Heart right ventricle (tissue), 16 donors: Measurements from ENCODE around the gene NAA10. TPM values are rescaled to one million over a fixed set of nuclear protein-coding genes. Genes with fewer than 3 reads are reported as not detected.

ENCODE experiments used
- ATAC-seq, 8 donors: fragments of 200-7000 bp; cut with Tn5 transposase; one replicate each; pipeline ENCODE4 v1.9.1; 2020; ENCODE audit warnings: mild to moderate bottlenecking in 8 of 8, moderate library complexity in 8 of 8, moderate number of reproducible peaks in 1 of 8
- DNase-seq, 2 donors: peaks; one replicate each; pipeline ENCODE4 v3.0.0-alpha.2; 2020
- H3K27ac ChIP-seq, 10 donors: fragments of 200-600 bp; sonication (generic) in 2 of 10; one replicate each; pipeline versions ENCODE4 v1.5.0 to v1.8.0; 2020 to 2022; ENCODE audit warnings: mild to moderate bottlenecking in 3 of 10
- H3K27me3 ChIP-seq, 7 donors: fragments of 200-600 bp; one replicate each; pipeline ENCODE4 v1.8.0; 2021 to 2022; ENCODE audit warnings: mild to moderate bottlenecking in 2 of 7
- H3K36me3 ChIP-seq, 9 donors: fragments of 200-600 bp; sonication (generic) in 1 of 9; one replicate each; pipeline versions ENCODE4 v1.5.0 to v1.8.0; 2020 to 2022; ENCODE audit warnings: mild to moderate bottlenecking in 2 of 9
- H3K4me1 ChIP-seq, 9 donors: fragments of 200-600 bp; sonication (generic) in 1 of 9; one replicate each; pipeline versions ENCODE4 v1.5.0 to v1.8.0; 2020 to 2022; ENCODE audit warnings: mild to moderate bottlenecking in 4 of 9
- H3K4me3 ChIP-seq, 10 donors: fragments of 200-600 bp; sonication (generic) in 2 of 10; one replicate each; pipeline versions ENCODE4 v1.5.0 to v1.8.0; 2020 to 2022; ENCODE audit warnings: mild to moderate bottlenecking in 7 of 10, moderate library complexity in 2 of 10
- H3K9me3 ChIP-seq, 11 donors: fragments of 200-600 bp in 10 of 11; sonication (generic) in 2 of 11; one replicate each; pipeline versions ENCODE4 v1.5.0 to v1.8.0; 2013 to 2022; ENCODE audit warnings: mild to moderate bottlenecking in 2 of 11, control low read depth in 1 of 11, moderate library complexity in 1 of 11
- CTCF ChIP-seq, 9 donors: fragments of 200-600 bp; sonication (generic) in 2 of 9; IDR thresholded peaks; one replicate each; pipeline versions ENCODE4 v1.5.0 to v1.8.0; 2021 to 2022; ENCODE audit warnings: antibody characterized with exemption in 9 of 9, mild to moderate bottlenecking in 5 of 9, moderate library complexity in 1 of 9
- WGBS, 2 donors: extraction: QIAGEN DNeasy Blood & Tissue Kit; methylation state at CpG; one replicate each; pipeline ENCODE4 v1.1.7; 2013; ENCODE audit warnings: inconsistent platforms in 1 of 2; 5-methylcytosine and 5-hydroxymethylcytosine counted together
- intact Hi-C, 10 donors: fragments of 100-400 bp; cut with DNase I; formaldehyde crosslinking; loops; one replicate each; pipeline versions ENCODE4 v1.11.1 to v1.14.2; 2022
- polyA plus RNA-seq, 2 donors: library from polyadenylated mRNA; stranded (reverse); fragments of 200-250 nt; gene quantifications; one replicate each; pipeline ENCODE4 v1.2.3, GENCODE V29; 2013
- total RNA-seq, 10 donors: library from RNA; stranded (reverse); fragmentation: NEBNext Ultra II Directional in 3 of 10; extraction: Animal tissue kit (Norgen Biotek cat#: 25700) in 3 of 10; gene quantifications; one replicate each; pipeline versions ENCODE4 v1.2.1 to v1.2.4, GENCODE V29; 2021 to 2023
- donor health status: Arrhythmogenic right ventricular cardiomyopathy.
- donor health status: ischemic (EF 13 %, LVEDD 7.1; RV severe dilation, severe dysfunction).
- donor health status: healthy with polysubstance abuse.
- donor health status: DM: no; HTN: yes; CAD: no.
- donor health status: DM: no; HTN: no; CAD: no.
- donor health status: ischemic (EF 25% LVEDD 6.9; RV normal size, moderate dysfunction).
- donor health status: ischemic (EF 25% LVEDD 5.7; RV mildly dilated, moderate dysfunction).
- donor health status: healthy.
- donor health status: DM: yes; HTN: yes; CAD: no.
- donor health status: Ischemic cardiomyopathy.
- donor health status: ischemic (EF 35%, LVEDD 5.7; RV mildly dilated, moderate dysfunction).
- donor health status: nonischemic (EF 11% LVEDD 7.7; RV severe dilation, severe dysfunction).
- donor health status: DM: yes; HTN: yes; CAD: no.
- donor health status: PGD.
- donor health status: ischemic (EF 29% LVEDD 5.4; RV normal size, mild dysfunction).
- donor health status: nonischemic (EF 23%, LVEDD 6.1; RV moderate dilation, normal function).

NAA10 gene
- total and polyA plus RNA-seq, 12 donors: 46.9 to 228 (median 62.2) TPM

DNA sequence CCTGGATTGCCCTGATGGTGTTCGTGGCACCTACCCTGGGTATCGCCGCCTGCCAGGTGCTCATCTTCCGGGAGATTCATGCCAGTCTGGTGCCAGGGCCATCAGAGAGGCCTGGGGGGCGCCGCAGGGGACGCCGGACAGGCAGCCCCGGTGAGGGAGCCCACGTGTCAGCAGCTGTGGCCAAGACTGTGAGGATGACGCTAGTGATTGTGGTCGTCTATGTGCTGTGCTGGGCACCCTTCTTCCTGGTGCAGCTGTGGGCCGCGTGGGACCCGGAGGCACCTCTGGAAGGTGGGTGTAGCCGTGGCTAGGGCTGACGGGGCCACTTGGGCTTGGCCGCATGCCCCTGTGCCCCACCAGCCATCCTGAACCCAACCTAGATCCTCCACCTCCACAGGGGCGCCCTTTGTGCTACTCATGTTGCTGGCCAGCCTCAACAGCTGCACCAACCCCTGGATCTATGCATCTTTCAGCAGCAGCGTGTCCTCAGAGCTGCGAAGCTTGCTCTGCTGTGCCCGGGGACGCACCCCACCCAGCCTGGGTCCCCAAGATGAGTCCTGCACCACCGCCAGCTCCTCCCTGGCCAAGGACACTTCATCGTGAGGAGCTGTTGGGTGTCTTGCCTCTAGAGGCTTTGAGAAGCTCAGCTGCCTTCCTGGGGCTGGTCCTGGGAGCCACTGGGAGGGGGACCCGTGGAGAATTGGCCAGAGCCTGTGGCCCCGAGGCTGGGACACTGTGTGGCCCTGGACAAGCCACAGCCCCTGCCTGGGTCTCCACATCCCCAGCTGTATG, 28.5 kb downstream of the NAA10 start:
- DNase-seq (no peak), ATAC-seq (no peak)
- H3K27ac ChIP-seq: peak overlapping the region in 1 of 10 donors; percentile 26
- intact Hi-C loops: no loop called here
- peaks cover 0 to 41% (median 0%) of the 10 kb centered on the region in 7 donors for H3K27me3 ChIP-seq
- WGBS, 2 donors: 78 to 87% methylated on average over 23 to 27 of the region's 27 CpGs
- peaks cover 0 to 23% (median 12%) of the 10 kb centered on the region in 9 donors for H3K4me1 ChIP-seq
- peaks cover 0 to 35% (median 0%) of the 10 kb centered on the region in 9 donors for H3K36me3 ChIP-seq
- no peak for TF ChIP-seq CTCF (IDR thresholded peaks at IDR 0.05)
- no peaks in the 10 kb centered on the region for H3K9me3 ChIP-seq
- peak overlapping the region in 2 of 10 donors; percentile 23 to 51 for H3K4me3 ChIP-seq

- ATAC-seq (no peak), DNase-seq (no peak)
- Histone ChIP-seq H3K9me3 (no peaks in the 10 kb centered on the region), H3K4me1 (peaks cover 0 to 31% (median 12%) of the 10 kb centered on the region in 9 donors), H3K27ac (peak overlapping the region in 6 of 10 donors; percentile 55 to 79 (median 72)), H3K4me3 (peak overlapping the region in 9 of 10 donors; percentile 23 to 55 (median 43)), H3K36me3 (peaks cover 0 to 29% (median 0%) of the 10 kb centered on the region in 9 donors), H3K27me3 (peaks cover 0 to 45% (median 0%) of the 10 kb centered on the region in 7 donors)
- intact Hi-C loops: no loop called here
- WGBS, 2 donors: 71 to 90% methylated on average over 27 to 32 of the region's 32 CpGs
- TF ChIP-seq CTCF (IDR thresholded peaks at IDR 0.05): no peak
Measured at GRCh38 chrX:153905481-153906095, 29.2 kb downstream of the NAA10 start.

- H3K4me1 ChIP-seq: peaks cover 0 to 34% (median 12%) of the 10 kb centered on the region in 9 donors
- peak; percentile 7 to 77 (median 70) for ATAC-seq
- H3K9me3 ChIP-seq: no peaks in the 10 kb centered on the region
- peaks cover 0 to 18% (median 0%) of the 10 kb centered on the region in 9 donors for H3K36me3 ChIP-seq
- TF ChIP-seq CTCF (IDR thresholded peaks at IDR 0.05): no peak
- WGBS, 2 donors: 36 to 59% methylated on average over 17 to 24 of the region's 26 CpGs
- H3K27ac ChIP-seq: peak within 1 kb of the TSS; percentile 30 to 79 (median 62)
- peaks cover 0 to 52% (median 0%) of the 10 kb centered on the region in 7 donors for H3K27me3 ChIP-seq
- intact Hi-C loops: no loop called here
- H3K4me3 ChIP-seq: peak within 1 kb of the TSS; percentile 18 to 55 (median 38)
- DNase-seq: peak; percentile 40 to 48
Measured at GRCh38 chrX:153903991-153904957, 30.6 kb downstream of the NAA10 start, which contains the start of gene AVPR2. AVPR2 (plus strand) TSS chrX:153904673; CDS start chrX:153905146, 473 bp downstream.
